HepG2 (cell line): Measurements from ENCODE around the gene TMEM229B. TPM values are rescaled to one million over a fixed set of nuclear protein-coding genes. Genes with fewer than 3 reads are reported as not detected.

Source experiments
- ARID4A ChIP-seq: sonication (generic); formaldehyde crosslinking; IDR thresholded peaks from 2 replicates; pipeline ENCODE4 v1.5.0; 2020; ENCODE audit warnings: mild to moderate bottlenecking, missing genetic modification reagents, borderline replicate concordance
- PHF20 ChIP-seq: sonication (generic); formaldehyde crosslinking; IDR thresholded peaks from 2 replicates; pipeline ENCODE4 v1.5.0; 2020; ENCODE audit warnings: mild to moderate bottlenecking, missing genetic modification reagents
- POGK ChIP-seq: sonication (generic); formaldehyde crosslinking; conservative IDR thresholded peaks from 2 replicates; pipeline ENCODE4 v1.8.0; 2022; ENCODE audit warnings: mild to moderate bottlenecking, moderate library complexity, missing genetic modification reagents
- SALL1 ChIP-seq: sonication (generic); formaldehyde crosslinking; IDR thresholded peaks from 2 replicates; pipeline ENCODE4 v1.8.0; 2022; ENCODE audit warnings: mild to moderate bottlenecking, missing genetic modification reagents
- TRAFD1 ChIP-seq: sonication (generic); formaldehyde crosslinking; IDR thresholded peaks from 2 replicates; pipeline ENCODE4 v1.5.1; 2020; ENCODE audit warnings: missing genetic modification reagents, mild to moderate bottlenecking, borderline replicate concordance
- ZFP91 ChIP-seq: sonication (generic); formaldehyde crosslinking; IDR thresholded peaks from 2 replicates; pipeline ENCODE4 v1.9.0; 2022; ENCODE audit warnings: missing genetic modification reagents, mild to moderate bottlenecking, borderline replicate concordance
- ZHX2 ChIP-seq, 2 experiments: sonication (generic) in 1 of 2; formaldehyde crosslinking in 1 of 2; IDR thresholded peaks; 2 replicates each; pipeline versions ENCODE4 v1.6.1 to v1.9.0; 2014 to 2022; ENCODE audit warnings: antibody characterized with exemption in 1 of 2, borderline replicate concordance in 1 of 2, inconsistent platforms in 1 of 2, low read depth in 1 of 2, missing genetic modification reagents in 1 of 2
- ZSCAN30 ChIP-seq: sonication (generic); formaldehyde crosslinking; IDR thresholded peaks from 2 replicates; pipeline ENCODE4 v1.5.0; 2020; ENCODE audit warnings: mild to moderate bottlenecking, missing genetic modification reagents
- polyA plus RNA-seq, 8 experiments: library from polyadenylated mRNA; depleted of rRNA in 3 of 8; stranded (reverse) in 7 of 8; unstranded in 1 of 8; fragments of >200 nt; fragmentation: Illumina TruSeq in 4 of 8; extraction: Trizol in 4 of 8; gene quantifications; 2 replicates each; pipeline versions ENCODE4 v1.2.1 to v1.2.3, GENCODE V29; 2011 to 2016; ENCODE audit warnings: low read depth in 4 of 8, missing spikeins in 1 of 8, mixed read lengths in 1 of 8; ENCODE audit not compliant: insufficient read depth in 1 of 8
- total RNA-seq, 5 experiments: library from RNA; depleted of rRNA; stranded (reverse); fragments of >200 nt; fragmentation: Illumina TruSeq; extraction: Trizol; gene quantifications; 2 replicates each; pipeline ENCODE4 v1.2.3, GENCODE V29; 2016; ENCODE audit warnings: low read depth in 1 of 5

The TMEM229B gene
- total and polyA plus RNA-seq, 2 of the 13 experiments (the other 11 are each of a cell fraction or from before 2014, with no cell fraction given), result 0.69 to 1.1 TPM

GRCh38 chr14:67487937-67488893 lies at the start of gene TMEM229B (continued):
- TF ChIP-seq ARID4A, result peak; percentile 59
- no peak for TF ChIP-seq ZSCAN30 (CRISPR knock-in tag)
- TF ChIP-seq PHF20, result peak; percentile 28; the same call in 1 of the 2 replicates
- TF ChIP-seq SALL1 (CRISPR knock-in tag), result peak; percentile 17; the same call in 1 of the 2 replicates
- TF ChIP-seq POGK (CRISPR knock-in tag), result no peak
- TF ChIP-seq ZHX2 (IDR thresholded peaks at IDR 0.05; ENCODE audit: low read depth), result no peak
- no peak for TF ChIP-seq ZHX2 (CRISPR knock-in tag; IDR thresholded peaks at IDR 0.05; ENCODE audit: borderline replicate concordance)
- TF ChIP-seq TRAFD1, result no peak
- peak; percentile 52; the same call in 1 of the 2 replicates for TF ChIP-seq ZFP91
